Esophagus (tissue), 2 donors: ENCODE measurements around the gene SUCLG2. TPM values are rescaled to one million over a fixed set of nuclear protein-coding genes. Genes with fewer than 3 reads are reported as not detected.

Experiments used
- H3K27ac ChIP-seq, 2 donors: one replicate each; pipeline ENCODE4 v1.5.1; 2013; ENCODE audit warnings: low read depth in 2 of 2, mild to moderate bottlenecking in 2 of 2, inconsistent platforms in 1 of 2, low read length in 1 of 2, moderate library complexity in 1 of 2
- H3K27me3 ChIP-seq, 2 donors: one replicate each; pipeline ENCODE4 v1.6.1; 2013; ENCODE audit warnings: low read length in 2 of 2, control low read depth in 1 of 2, mild to moderate bottlenecking in 1 of 2; ENCODE audit not compliant: insufficient read depth in 2 of 2, control insufficient read depth in 1 of 2
- H3K36me3 ChIP-seq, 2 donors: one replicate each; pipeline ENCODE4 v1.6.1; 2013; ENCODE audit warnings: low read length in 1 of 2; ENCODE audit not compliant: control insufficient read depth in 2 of 2, insufficient read depth in 2 of 2
- H3K4me1 ChIP-seq, 2 donors: one replicate each; pipeline ENCODE4 v1.6.1; 2013; ENCODE audit warnings: low read length in 1 of 2; ENCODE audit not compliant: control insufficient read depth in 2 of 2, insufficient read depth in 2 of 2
- H3K4me3 ChIP-seq, 2 donors: one replicate each; pipeline ENCODE4 v1.5.1; 2013; ENCODE audit warnings: low read length in 2 of 2, mild to moderate bottlenecking in 2 of 2, low read depth in 1 of 2, moderate library complexity in 1 of 2
- H3K9me3 ChIP-seq, 2 donors: one replicate each; pipeline ENCODE4 v1.6.1; 2013; ENCODE audit warnings: mild to moderate bottlenecking in 2 of 2, low read depth in 1 of 2, low read length in 1 of 2, moderate library complexity in 1 of 2; ENCODE audit not compliant: control insufficient read depth in 2 of 2, insufficient read depth in 1 of 2
- WGBS, 2 donors: extraction: QIAGEN DNeasy Blood & Tissue Kit; methylation state at CpG; one replicate each; pipeline ENCODE4 v1.1.7; 2013; 5-methylcytosine and 5-hydroxymethylcytosine counted together
- polyA plus RNA-seq, 2 donors: library from polyadenylated mRNA; stranded (reverse); fragments of 200-250 nt; gene quantifications; one replicate each; pipeline ENCODE4 v1.2.3, GENCODE V29; 2013
- donor health status: healthy with polysubstance abuse.
- donor health status: Bipolar disorder and iron deficiency.

Gene SUCLG2
- polyA plus RNA-seq, 2 donors: 21.1 to 32.5 TPM

- Histone ChIP-seq H3K27me3 (no peaks in the 10 kb centered on the region), H3K9me3 (no peaks in the 10 kb centered on the region), H3K36me3 (peaks cover 0 to 4% of the 10 kb centered on the region in 2 donors), H3K4me1 (no peaks in the 10 kb centered on the region), H3K27ac (no peak overlapping the region), H3K4me3 (no peak overlapping the region)
- 92 to 93% methylated on average over 1 of the region's 1 CpG for WGBS, 2 donors
These were observed 237.7 kb downstream of the SUCLG2 start for GRCh38 chr3:67416703-67417102.

DNA sequence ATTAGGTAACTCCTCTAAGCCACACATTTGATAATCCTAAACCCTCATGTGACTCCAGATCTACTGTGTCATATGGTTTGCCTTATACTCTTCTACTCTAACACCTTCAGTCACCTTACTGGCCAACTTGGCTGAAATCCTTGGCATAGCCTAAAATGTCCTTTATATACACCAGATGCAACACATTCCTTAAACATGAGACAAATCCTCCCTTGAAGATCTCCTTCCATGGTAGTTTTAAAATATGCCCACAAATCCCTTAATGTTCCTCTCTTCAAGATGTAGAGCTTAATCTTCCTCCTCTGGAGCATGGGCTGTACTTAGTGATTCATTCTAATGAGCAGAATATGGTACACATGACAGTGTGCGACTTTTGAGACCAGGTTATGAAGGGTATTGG lies 238.9 kb downstream of the SUCLG2 start:
- H3K4me1 ChIP-seq: no peaks in the 10 kb centered on the region
- H3K9me3 ChIP-seq: no peaks in the 10 kb centered on the region
- whole genome bisulfite sequencing, 2 donors: 0 to 54% methylated on average over 1 of the region's 1 CpG
- no peaks in the 10 kb centered on the region for H3K27me3 ChIP-seq
- H3K36me3 ChIP-seq: peaks cover 0 to 4% of the 10 kb centered on the region in 2 donors
- H3K27ac ChIP-seq: no peak overlapping the region
- H3K4me3 ChIP-seq: no peak overlapping the region

- H3K27ac ChIP-seq: no peak overlapping the region
These were observed 239.7 kb downstream of the SUCLG2 start for GRCh38 chr3:67414740-67415139.

GRCh38 chr3:67405193-67405592 lies 249.2 kb downstream of the SUCLG2 start:
- Histone ChIP-seq H3K4me3 (no peak overlapping the region), H3K27ac (no peak overlapping the region), H3K36me3 (peaks cover 2% of the 10 kb centered on the region in 2 donors), H3K4me1 (no peaks in the 10 kb centered on the region), H3K9me3 (no peaks in the 10 kb centered on the region), H3K27me3 (no peaks in the 10 kb centered on the region)

More at GRCh38 chr3:67414740-67415139, 239.7 kb downstream of the SUCLG2 start:
- WGBS, 2 donors: 96 to 97% methylated on average over 5 of the region's 5 CpGs
- H3K4me3 ChIP-seq: no peak overlapping the region
- no peaks in the 10 kb centered on the region for H3K4me1 ChIP-seq
- no peaks in the 10 kb centered on the region for H3K27me3 ChIP-seq
- no peaks in the 10 kb centered on the region for H3K9me3 ChIP-seq
- H3K36me3 ChIP-seq: peaks cover 0 to 4% of the 10 kb centered on the region in 2 donors

- WGBS, 2 donors: 74 to 83% methylated on average over 3 of the region's 3 CpGs
- Histone ChIP-seq H3K36me3 (peaks cover 2% of the 10 kb centered on the region in 2 donors), H3K4me3 (no peak overlapping the region), H3K27ac (no peak overlapping the region), H3K4me1 (no peaks in the 10 kb centered on the region), H3K9me3 (no peaks in the 10 kb centered on the region), H3K27me3 (no peaks in the 10 kb centered on the region)
These were observed 251.5 kb downstream of the SUCLG2 start for GRCh38 chr3:67402873-67403272.

DNA sequence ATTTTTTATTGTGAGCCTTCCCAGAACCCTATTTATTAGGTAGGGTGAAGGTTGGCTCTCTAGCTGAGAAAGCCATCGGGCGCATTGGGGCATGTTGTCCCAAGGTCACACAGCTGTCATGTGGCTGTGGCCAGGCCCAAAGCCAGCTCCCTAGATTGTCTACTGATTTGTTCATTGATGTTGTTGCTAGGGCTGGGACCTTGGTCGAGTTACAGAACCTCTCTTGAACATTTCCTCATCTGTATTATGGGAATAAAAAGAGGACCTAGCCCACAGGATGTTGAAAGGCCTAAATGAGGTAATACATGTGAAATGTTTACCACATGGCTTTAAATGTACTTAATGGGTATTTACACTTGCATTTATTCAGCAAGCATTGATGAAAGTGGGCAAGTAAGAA lies 252.5 kb downstream of the SUCLG2 start:
- Histone ChIP-seq H3K9me3 (no peaks in the 10 kb centered on the region), H3K27ac (no peak overlapping the region), H3K36me3 (peaks cover 2% of the 10 kb centered on the region in 2 donors), H3K4me1 (no peaks in the 10 kb centered on the region), H3K4me3 (no peak overlapping the region), H3K27me3 (no peaks in the 10 kb centered on the region)
- WGBS, 2 donors: 83 to 88% methylated on average over 3 of the region's 3 CpGs

GRCh38 chr3:67400476-67400875 lies 253.9 kb downstream of the SUCLG2 start:
- H3K27me3 ChIP-seq: no peaks in the 10 kb centered on the region
- H3K36me3 ChIP-seq: peaks cover 0 to 2% of the 10 kb centered on the region in 2 donors
- no peaks in the 10 kb centered on the region for H3K4me1 ChIP-seq
- H3K9me3 ChIP-seq: no peaks in the 10 kb centered on the region
- 94 to 95% methylated on average over 6 of the region's 6 CpGs for WGBS, 2 donors
- H3K27ac ChIP-seq: no peak overlapping the region
- H3K4me3 ChIP-seq: no peak overlapping the region

- Histone ChIP-seq H3K9me3 (peaks cover 0 to 3% of the 10 kb centered on the region in 2 donors), H3K4me3 (no peak overlapping the region), H3K4me1 (no peaks in the 10 kb centered on the region), H3K27me3 (no peaks in the 10 kb centered on the region), H3K27ac (no peak overlapping the region), H3K36me3 (peaks cover 0 to 6% of the 10 kb centered on the region in 2 donors)
- WGBS, 2 donors: 90 to 95% methylated on average over 2 of the region's 2 CpGs
These were observed 265.2 kb downstream of the SUCLG2 start for GRCh38 chr3:67389176-67389575.

DNA sequence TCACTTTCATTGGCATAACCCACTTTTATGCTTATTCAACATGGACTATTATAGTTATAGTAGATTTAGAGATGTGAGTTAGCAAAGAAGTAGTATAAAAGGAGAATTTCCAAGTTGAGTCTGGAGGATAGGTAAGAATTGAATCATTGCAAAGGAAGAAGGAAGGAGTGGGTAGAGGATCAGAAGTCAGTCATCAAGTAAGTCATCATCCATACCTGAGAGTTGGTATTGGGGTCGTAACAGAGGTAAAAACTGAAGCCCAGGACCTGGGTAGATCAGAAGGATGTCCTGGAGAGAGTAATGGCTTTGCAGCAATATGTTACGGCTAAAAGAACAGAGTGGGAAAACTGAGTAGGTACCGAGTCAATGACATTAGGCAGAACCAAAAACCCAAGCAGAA lies 265.7 kb downstream of the SUCLG2 start:
- H3K27me3 ChIP-seq: no peaks in the 10 kb centered on the region
- 94 to 95% methylated on average over 3 of the region's 3 CpGs for WGBS, 2 donors

GRCh38 chr3:67386451-67386850 lies 268.0 kb downstream of the SUCLG2 start:
- Histone ChIP-seq H3K9me3 (no peaks in the 10 kb centered on the region), H3K4me3 (no peak overlapping the region), H3K27ac (no peak overlapping the region), H3K36me3 (peaks cover 0 to under 1% of the 10 kb centered on the region in 2 donors), H3K27me3 (no peaks in the 10 kb centered on the region), H3K4me1 (no peaks in the 10 kb centered on the region)
- WGBS, 2 donors: 65 to 66% methylated on average over 5 of the region's 5 CpGs

More for the DNA sequence above, 265.7 kb downstream of the SUCLG2 start:
- Histone ChIP-seq H3K36me3 (peaks cover 0 to 6% of the 10 kb centered on the region in 2 donors), H3K4me1 (no peaks in the 10 kb centered on the region), H3K4me3 (no peak overlapping the region), H3K27ac (no peak overlapping the region), H3K9me3 (peaks cover 0 to 3% of the 10 kb centered on the region in 2 donors)
